Embryonic facial prominence (tissue), 1 donor: ENCODE measurements around the gene DCAF15.
"Not testable (repeated sequence)": the region's sequence is repeated elsewhere in the genome, so short reads cannot be mapped to it uniquely, and the experiment has no call there.

ENCODE experiments used
- DNase-seq: peaks from one replicate; pipeline ENCODE4 v3.0.0-alpha.2; 2016; ENCODE audit errors: extremely low spot score

DCAF15 gene

DNA sequence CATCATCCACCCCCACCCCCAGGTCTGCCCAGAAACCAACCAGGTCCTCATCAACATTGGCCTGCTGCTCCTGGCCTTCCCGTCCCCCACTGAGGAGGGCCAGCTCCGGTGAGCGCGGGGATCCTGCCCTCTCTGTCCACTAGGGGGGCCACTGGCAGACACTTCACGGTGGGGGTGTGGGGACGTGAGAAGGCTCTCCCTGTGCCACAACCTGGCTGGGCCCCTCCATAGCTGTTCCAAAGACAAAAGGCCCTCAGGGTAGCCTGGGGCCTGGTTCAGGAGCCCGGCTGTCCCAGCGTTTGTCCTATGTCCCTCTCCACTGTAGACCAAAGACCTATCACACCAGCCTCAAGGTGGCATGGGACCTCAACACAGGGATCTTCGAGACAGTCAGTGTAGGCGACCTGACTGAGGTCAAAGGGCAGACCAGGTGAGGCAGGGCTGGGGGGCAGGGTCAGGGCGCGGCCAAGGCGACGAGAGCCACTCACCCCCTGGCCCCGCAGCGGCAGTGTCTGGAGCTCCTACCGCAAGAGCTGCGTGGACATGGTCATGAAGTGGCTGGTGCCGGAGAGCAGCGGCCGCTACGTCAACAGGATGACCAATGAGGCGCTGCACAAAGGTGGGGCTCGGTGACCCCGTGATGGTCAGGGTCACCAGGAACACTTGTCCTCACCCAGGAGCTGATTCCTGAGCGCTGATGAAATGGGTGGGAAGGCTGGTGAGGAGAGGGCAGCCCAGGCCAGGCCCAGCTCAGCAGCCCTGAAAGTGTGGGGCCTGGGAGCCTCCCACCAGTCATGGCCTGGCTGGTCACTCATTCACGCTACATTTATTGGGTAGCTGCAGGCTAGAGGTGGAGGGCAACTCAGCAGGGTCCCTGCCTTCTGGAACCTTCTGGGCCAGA lies 7.9 kb downstream of the DCAF15 start:
- DNase-seq = no peak

DNA sequence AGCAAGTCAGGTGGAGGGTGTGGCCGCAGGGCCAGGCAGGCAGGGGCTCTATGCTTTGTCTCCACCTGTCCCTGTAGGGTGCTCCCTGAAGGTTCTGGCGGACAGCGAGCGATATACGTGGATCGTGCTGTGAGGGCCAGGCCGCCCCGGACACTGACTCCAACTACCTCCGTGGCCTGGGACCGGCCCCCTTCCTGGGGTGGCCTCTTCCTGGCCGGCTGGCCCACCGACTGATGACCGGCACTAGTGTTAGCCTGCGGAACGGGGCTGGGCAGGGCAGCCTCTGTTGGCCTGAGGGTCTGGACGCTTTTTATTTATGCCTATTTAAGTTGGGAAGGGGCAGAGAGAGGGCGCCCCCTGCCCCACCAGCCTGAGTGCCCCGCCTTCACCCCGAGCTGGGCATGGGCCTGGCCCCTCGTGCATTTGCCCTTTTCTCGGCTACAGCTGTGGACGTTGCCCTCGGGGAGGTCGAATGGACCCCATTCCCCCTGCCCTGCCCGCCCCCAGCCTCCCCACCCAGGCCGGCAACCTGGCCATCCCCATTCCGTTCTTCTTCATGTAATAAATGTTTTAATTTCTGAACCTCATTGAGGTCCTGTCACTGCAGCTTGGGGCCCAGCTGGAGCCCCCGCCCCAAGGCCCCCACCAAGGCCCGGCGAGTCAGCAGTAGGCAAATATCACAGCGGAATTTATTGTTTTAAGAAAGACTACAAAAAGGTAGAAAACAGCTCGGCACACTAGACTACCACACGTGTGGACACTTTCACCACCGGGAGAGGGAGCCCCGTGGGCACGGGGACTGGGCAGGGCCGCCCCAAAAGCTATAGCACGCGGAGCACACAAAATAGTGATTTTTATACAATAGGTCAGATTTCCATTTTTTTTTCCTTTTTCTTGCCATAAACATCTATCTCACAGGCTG lies 8.8 kb downstream of the DCAF15 start:
- DNase-seq = no peak

DNA sequence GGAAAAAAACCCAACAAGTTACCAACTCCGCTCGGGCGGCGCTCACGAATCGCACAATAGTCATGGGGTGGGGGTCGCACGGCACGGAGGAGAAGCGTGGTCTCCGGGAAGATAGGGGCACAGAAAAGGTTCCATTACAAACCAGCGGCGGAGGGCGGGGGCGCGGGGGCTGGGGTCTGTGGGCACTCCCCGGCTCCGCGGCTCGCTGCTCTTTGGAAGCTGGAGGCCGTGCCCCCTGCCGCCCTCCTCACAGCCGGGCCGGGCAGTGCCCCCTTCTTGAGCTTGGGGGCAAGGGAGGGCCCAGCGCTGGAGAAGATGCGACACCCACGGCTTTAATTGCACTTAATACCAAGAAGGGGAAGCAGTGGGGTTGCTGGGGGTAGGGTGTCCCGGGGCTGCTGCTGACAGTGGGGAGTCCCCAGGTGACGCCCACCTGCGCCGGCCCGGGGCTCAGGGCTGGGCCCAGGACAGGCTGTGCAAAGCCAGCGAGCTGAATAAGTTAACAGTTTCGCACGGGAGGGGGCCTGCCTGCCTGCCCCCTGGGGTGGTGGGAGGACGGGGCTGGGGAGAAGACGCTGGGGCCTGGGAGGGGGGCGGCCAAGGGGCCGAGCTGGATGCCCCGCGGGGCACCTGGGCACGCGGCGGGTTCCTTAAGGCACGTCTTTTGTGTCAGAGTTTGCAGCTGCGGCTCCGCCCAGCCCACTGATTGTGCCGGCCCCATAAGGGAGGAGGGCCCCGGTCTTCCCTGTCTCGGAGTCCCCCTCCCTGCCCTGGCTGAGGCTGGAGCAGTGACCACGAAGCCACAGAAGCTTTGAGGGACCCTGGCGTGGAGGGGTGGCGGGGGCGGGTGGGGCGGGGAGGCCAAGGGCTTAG lies 9.8 kb downstream of the DCAF15 start:
- DNase-seq = no peak

DNA sequence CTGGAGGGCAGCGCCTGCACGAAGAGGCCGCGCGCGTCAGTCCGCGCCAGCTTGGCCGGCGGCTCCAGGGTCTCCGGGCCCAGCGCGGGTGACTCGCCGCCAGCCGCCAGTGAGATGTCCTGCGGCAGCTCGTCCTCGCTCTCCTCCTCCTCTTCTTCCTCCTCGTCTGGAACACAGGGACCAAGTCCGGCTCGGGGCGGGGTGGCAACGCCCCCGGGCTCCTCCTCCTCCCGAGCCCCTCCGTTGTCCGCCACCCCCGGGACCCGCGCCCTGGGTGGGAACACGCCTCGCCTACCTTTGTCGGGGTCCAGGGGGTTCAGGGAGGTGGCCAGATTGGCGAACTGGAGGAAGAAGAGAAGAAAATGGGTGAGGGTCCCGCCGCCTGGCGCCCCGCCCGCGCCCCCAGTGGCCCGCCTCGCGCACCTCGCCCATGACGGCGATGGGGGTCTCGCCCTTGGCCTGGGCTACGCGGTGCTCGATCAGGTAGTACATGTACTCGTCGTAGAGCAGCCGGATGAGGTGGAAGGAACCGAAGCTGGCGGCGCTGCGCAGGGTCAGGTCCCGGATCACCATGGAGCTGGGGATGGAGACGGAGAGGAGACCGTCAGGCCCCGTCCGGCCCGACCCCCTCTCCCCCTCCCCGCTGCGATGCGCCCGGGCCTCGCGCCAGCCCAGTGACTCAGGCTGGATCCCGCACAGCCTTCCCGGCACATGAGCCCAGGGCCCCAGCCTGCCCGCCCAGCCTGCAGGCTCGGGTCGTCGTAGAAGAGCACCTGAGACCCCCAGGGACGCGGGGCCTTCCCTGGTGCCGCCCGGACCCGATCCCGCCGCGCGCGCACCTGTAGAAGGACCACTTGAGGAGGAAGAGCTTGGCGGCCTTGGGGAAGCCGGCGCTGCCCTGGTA lies 10.6 kb downstream of the DCAF15 start:
- no peak for DNase-seq

DNA sequence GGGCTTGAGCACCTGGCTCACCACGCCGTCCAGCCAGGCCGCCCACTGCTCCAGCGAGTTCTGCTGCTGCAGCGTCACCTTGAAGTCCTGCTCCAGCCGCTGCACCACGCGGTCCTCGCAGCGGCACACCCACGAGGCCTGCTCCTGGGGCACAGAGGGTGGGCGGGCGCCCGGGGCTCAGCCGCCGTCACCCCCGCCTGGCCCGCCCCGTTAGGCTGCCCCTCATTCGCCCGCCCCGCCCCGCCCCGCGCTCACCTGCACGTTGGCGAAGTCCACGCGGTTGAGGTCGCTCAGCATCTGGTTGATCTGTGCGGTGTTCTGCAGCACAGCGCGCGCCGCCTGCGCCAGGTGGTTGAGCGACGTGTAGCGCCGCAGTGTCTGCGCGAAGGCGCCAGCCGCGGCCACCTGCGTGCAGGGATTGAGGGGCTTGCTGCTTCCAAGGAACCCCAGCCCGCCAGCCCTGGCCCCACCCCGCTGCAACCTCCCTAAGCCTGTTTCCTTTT lies 11.3 kb downstream of the DCAF15 start:
- DNase-seq = no peak

DNA sequence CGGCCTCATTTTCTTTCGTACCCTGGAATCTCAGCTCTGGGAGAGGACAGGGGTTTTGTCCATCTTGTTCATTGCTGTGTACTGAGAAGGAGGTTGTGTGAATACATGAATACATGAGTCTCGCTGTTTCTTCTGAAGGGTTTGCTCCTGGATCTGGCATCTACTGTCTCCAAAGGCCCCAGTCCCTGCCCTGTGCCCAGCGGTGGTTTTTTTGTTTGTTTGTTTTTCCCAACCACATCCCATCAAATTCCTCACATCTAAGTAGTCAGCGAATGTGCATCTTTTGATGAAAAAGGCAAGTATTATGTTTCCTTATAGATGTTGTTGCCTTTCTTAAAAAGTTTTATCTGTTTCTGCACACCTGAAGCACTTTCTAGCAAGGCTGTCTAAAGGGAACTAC lies 12.5 kb downstream of the DCAF15 start:
- no peak for DNase-seq

DNA sequence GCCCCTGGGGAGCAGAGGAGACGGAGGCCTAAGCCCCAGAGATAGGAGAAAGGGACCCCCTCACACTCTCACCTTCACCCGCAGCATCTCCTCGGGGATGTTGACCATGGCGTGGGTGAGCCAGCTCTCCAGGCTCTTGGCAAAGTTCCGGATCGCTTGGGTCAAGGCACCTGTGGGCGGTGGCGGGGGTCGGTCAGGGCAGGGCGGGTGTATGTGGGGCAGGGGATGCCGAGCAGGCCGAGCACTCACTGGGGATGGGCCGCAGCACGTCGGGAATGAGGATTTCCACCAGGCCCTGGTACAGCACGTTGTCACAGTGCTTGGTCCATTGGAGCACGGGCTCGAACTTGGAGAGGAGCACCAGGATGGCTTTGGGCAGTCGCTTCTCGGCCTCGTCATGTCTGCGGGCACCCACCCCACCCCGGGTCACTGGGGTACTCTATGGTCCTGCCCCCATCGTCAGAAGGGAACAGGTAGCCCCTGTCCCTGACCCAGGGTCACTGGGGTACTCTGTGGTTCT lies 13.1 kb downstream of the DCAF15 start:
- no peak for DNase-seq

DNA sequence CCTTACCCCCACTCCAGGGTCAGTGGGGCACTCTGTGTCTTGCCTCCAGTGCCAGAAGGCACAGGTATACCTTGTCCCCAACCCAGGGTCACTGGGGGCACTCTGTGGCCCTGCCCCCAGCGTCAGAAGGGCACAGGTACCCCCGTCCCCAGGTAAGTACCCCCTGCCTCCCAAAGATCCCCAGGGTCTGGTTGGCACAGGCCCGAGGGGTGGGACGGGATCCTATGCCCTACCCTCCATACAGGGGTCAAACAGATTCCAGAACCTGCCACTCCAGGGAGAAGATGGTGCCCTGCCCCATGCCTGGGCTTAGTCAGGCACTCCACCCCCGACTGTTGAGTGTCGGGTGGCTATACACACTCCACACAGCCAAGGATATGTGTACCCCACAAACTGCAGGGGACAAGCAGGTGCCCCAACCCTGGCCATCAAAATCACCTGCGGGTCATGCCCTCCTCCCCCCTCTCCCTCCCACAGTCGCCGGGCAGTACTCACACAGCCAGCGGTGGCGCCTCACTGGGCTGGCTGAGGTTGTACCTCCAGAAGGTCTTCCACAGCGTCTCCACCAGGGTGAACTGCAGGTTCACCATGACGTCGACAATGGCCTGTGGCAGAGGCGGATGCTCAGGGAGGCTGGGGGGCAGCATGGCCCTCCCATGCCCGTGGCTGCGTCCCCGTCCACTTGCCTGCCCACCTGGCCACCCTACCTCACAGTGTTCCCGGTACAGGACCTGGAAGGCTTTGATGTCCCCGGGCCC lies 13.8 kb downstream of the DCAF15 start:
- no peak for DNase-seq

DNA sequence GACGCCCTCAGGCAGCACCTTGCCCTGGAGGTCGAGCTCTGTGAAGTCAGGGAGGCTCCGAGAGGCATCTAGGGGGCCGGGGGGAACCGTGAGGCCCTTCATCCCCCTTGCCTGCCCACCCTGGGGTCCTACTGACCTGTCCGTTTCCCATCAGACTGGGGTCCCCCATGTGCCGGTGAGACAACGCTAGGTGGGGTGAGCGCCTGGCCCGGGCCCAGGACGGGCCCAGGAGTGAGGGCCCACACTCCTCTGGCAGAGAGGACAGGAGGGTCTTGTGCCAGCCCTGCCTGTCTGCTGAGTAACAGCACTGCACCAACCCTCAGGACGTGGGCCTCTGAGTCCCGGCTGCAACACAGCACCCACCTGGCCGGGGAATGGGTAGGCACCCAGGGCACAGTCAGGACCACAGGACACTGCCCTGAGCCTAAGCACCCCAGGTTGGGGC lies 14.4 kb downstream of the DCAF15 start:
- no peak for DNase-seq

DNA sequence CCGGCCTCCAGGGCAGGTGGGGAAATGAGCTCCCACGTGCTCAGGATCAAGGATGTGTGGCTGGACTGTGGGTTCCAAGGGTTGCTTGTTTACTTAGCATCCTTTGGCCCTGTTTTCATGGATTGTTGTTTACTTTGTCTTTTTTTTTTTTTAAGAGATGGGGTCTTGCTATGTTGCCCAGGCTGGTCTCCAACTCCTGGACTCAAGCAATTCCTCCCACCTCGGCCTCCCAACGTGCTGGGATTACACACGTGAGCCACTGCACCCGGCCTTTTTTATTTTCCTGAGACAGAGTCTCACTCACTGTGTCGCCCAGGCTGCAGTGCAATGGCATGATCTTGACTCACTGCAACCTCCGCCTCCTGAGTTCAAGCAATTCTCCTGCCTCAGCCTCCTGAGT lies 14.9 kb downstream of the DCAF15 start:
- not testable (repeated sequence) for DNase-seq

DNA sequence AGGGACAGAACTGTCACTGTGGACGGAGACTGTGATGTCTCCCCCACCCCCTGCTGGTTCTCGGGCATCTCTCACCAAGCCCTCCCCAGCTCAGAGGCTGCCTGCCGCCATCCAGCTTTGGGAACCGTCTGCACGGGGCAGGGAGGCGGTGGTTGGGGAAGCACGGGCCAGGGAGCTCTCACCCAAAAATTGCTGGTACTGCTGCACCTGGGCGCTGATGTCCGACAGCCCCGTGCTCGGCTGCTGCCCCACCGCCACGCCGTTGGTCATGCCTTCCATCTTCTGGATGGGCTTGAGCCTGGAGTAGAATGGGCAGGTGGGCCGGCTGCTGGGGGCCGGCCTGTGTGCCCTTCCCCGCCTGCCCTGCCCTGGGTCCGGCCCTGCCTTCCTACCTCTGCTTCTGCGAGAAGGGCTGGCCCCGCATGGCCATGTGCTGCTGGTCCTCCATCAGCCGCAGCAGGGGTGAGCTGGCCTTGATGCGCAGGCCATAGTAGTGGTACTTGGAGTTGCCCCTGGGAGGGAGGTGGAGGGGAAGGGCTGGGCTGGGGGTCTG lies 16.1 kb downstream of the DCAF15 start:
- no peak for DNase-seq

DNA sequence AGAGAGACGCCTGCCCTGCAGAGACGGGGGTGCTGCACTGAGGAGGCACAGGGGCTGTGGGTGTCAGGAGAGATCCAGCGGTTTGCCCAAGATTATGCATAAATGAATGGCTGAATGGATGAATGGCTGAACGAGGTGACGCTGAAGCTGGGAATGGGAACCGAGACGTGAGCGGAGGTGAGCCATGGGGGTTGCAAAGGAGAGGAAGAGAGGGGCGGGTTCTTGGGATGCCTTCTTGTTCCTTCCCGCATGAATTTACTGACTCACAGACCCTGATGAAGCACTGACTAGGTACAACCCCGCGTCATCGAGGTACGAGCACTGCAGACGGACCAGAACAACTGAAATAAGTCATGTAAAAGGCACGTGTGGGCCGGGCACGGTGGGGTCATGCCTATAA lies 16.7 kb downstream of the DCAF15 start:
- DNase-seq = no peak

DNA sequence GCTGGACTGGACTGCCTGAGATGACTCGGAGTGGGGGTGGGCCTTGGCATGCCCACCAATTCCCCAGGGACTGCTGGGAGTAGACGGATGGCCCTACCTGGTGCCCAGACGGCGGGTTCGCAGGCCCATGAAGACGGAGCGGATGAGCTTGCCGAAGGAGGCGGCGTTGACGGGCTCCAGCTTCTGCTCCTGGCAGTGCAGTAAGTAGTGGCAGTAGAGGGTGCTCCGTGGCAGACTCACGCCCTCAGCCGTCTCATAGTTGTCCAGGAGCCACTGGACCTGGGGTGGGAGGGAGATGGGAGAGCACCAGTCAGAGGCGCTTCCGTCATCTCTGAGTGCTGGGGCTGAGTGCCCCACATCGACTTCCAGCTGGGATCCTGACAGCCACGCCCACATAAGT lies 17.6 kb downstream of the DCAF15 start:
- DNase-seq = no peak

DNA sequence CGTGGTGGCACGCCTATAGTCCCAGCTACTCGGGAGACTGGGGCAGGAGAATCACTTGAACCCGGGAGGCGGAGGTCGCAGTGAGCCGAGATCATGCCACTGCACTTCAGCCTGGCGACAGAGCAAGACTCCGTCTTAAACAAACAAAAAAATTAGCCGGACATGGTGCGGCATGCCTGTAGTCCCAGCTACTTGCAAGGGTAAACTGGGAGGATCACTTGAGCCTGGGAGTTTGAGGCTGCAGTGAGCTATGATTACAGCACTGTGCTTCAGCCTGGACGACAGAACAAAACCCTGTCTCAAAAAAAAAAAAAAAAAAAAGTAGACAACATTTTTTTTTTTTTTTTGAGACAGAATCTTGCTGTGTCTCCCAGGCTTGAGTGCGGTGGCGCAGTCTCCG lies 19.6 kb downstream of the DCAF15 start:
- DNase-seq = not testable (repeated sequence)

DNA sequence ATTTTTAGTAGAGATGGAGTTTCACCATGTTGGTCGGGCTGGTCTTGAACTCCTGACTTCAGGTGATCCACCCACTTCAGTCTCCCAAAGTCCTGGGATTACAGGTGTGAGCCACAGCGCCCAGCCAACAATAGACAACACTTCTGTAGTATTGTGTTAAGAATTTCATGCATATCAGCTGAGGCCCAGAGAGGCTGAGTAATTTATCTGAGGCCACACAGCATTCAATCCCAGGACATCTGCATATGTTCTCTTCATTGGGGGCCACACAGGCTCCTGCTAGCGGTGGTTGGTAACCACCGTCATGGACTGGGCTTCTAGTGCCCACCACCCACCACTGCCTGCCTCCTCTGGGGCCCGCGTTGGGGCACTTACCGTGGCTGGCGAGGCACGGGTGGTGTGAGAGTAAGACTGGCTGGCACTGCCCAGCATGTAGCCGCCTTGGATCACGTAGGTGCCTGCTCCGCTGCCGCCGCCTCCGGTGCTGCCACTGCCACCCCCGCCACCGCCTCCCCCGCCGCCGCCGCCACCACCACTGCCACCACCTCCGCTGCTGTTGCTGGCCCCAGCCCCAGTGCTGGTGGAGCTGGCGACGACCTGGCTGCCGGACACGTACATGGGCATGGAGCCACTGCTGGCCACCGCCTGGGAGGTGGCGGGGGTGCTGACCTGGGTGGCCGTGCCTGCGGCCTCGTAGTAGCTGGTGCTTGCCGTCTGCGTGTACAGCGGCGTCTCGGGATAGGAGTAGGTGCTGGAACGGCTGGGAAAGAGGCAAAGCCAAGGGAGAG lies 20.3 kb downstream of the DCAF15 start:
- no peak for DNase-seq

DNA sequence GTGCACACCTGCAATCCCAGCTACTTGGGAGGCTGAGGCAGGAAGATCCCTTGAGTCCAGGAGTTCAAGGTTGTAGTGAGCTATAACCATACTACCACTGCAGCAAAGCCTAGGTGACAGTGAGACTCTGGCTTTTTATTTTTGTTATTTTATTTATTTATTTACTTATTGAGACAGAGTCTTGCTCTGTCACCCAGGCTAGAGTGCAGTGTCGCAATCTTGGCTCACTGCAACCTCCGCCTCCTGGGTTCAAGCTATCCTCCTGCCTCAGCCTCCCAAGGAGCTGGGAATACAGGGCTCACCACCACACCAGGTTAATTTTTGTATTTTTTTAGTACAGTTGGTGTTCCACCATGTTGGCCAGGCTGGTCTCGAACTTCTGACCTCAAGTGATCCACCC lies 21.2 kb downstream of the DCAF15 start:
- DNase-seq = not testable (repeated sequence)

DNA sequence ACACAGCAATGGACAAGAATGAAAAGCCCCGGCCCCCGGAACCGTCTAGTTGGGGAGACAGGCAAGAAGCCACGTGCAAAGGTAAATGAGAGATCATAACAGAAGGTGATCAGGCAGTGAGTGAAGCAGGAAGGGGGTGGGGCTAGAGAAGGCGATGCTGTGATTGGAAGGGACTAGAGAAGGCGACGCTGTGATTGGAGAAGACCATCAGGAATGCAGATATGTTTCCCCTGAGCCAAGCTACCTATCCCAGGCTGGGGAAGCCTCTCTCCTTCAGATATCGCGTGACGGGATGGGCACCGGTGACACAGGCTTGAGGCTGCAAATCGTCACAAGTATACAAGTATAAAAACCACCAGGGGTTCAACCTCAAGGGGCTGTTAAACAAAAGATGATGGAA lies 21.8 kb downstream of the DCAF15 start:
- DNase-seq = no peak

DNA sequence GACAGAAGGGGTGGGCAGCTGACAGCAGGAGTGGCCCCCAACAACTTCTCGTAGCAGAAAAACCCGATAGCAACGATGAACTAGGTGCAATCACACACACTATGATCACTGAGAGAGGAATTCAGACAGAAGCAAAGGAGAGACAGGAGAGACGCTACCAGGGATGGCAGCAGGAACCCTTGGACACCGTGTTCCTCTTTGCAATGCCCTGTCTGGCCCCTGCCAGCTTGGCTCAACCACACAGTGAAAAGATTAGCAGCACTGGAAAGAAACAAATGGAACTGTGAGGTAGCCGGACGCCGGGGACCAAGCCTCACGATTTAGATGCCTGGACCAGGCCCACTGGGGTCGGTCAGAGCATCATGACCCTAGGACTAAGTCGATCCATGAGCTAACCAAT lies 23.6 kb downstream of the DCAF15 start:
- no peak for DNase-seq
